HL-60 (cell line): ENCODE data around the gene ERGIC1.

Source experiments
- DNase-seq, 2 experiments: peaks; one replicate each; pipeline ENCODE4 v3.0.0-alpha.2; 2010 to 2020; ENCODE audit warnings: low read depth in 1 of 2, low spot score in 1 of 2
- H3K27ac ChIP-seq: fragments of 250-450 bp; sonication (Bioruptor Pico); replicated peaks from 2 replicates; pipeline ENCODE4 v1.5.1; 2020; ENCODE audit warnings: mild to moderate bottlenecking, moderate library complexity
- H3K27me3 ChIP-seq: fragments of 250-450 bp; sonication (Bioruptor Pico); 2 replicates; pipeline ENCODE4 v1.5.1; 2021; ENCODE audit warnings: mild to moderate bottlenecking, moderate library complexity; ENCODE audit not compliant: insufficient read depth, poor library complexity, severe bottlenecking
- H3K4me3 ChIP-seq: replicated peaks from 2 replicates; pipeline ENCODE4 v1.5.1; 2011; ENCODE audit warnings: mild to moderate bottlenecking, control low read depth, low read length; ENCODE audit not compliant: insufficient read depth
- CTCF ChIP-seq: IDR thresholded peaks from one replicate; pipeline ENCODE4 v1.5.1; 2011; ENCODE audit warnings: low read length, control low read depth, inconsistent platforms; ENCODE audit not compliant: insufficient read depth
- GABPA ChIP-seq: IDR thresholded peaks from 2 replicates; pipeline ENCODE4 v1.6.1; 2012; ENCODE audit warnings: low read depth
- POLR2AphosphoS5 ChIP-seq: IDR thresholded peaks from 2 replicates; pipeline ENCODE4 v1.6.1; 2012; ENCODE audit warnings: low read depth
- SPI1 ChIP-seq: IDR thresholded peaks from 2 replicates; pipeline ENCODE4 v1.6.1; 2012; ENCODE audit warnings: low read depth, mild to moderate bottlenecking, borderline replicate concordance
- TF ChIP-seq, protein P1 (sequence below): IDR thresholded peaks from 2 replicates; pipeline ENCODE4 v1.6.1; 2012; ENCODE audit warnings: low read depth; ENCODE audit not compliant: insufficient replicate concordance

The ERGIC1 gene

DNA sequence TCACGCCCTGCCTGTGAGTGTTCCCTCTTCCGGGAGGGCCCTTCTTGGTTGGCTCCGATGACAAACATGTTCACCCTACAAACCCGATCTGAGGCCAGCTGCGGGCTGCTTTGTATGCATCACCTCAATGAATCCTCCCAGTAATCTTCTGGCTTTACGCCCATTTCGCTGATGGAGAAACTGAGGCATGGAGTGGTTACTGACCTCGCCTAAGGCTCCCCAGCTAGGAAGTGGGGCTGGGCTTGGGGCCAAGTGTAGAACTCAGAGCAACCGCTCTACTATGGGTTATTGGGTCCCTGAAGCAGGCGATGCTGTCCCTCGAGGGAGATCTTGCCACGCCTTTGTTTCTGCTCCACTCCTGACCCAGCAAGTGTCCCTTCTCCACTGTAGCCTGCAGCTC lies 86.9 kb downstream of the ERGIC1 start:
- Histone ChIP-seq H3K27ac (no peak overlapping the region), H3K4me3 (no peak overlapping the region), H3K27me3 (no peaks in the 10 kb centered on the region)
- no peak for TF ChIP-seq CTCF
- TF ChIP-seq, protein P1, sequence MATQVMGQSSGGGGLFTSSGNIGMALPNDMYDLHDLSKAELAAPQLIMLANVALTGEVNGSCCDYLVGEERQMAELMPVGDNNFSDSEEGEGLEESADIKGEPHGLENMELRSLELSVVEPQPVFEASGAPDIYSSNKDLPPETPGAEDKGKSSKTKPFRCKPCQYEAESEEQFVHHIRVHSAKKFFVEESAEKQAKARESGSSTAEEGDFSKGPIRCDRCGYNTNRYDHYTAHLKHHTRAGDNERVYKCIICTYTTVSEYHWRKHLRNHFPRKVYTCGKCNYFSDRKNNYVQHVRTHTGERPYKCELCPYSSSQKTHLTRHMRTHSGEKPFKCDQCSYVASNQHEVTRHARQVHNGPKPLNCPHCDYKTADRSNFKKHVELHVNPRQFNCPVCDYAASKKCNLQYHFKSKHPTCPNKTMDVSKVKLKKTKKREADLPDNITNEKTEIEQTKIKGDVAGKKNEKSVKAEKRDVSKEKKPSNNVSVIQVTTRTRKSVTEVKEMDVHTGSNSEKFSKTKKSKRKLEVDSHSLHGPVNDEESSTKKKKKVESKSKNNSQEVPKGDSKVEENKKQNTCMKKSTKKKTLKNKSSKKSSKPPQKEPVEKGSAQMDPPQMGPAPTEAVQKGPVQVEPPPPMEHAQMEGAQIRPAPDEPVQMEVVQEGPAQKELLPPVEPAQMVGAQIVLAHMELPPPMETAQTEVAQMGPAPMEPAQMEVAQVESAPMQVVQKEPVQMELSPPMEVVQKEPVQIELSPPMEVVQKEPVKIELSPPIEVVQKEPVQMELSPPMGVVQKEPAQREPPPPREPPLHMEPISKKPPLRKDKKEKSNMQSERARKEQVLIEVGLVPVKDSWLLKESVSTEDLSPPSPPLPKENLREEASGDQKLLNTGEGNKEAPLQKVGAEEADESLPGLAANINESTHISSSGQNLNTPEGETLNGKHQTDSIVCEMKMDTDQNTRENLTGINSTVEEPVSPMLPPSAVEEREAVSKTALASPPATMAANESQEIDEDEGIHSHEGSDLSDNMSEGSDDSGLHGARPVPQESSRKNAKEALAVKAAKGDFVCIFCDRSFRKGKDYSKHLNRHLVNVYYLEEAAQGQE: no peak
- no peak for TF ChIP-seq SPI1
- TF ChIP-seq GABPA: no peak
- no peak for TF ChIP-seq POLR2AphosphoS5
- DNase-seq: no peak

GRCh38 chr5:172921906-172922305 lies 87.9 kb downstream of the ERGIC1 start:
- no peak for TF ChIP-seq CTCF
- TF ChIP-seq, protein P1: no peak
- TF ChIP-seq GABPA: no peak
- no peak for TF ChIP-seq POLR2AphosphoS5
- no peak for TF ChIP-seq SPI1
- no peak for DNase-seq
- Histone ChIP-seq H3K4me3 (no peak overlapping the region), H3K27me3 (no peaks in the 10 kb centered on the region), H3K27ac (no peak overlapping the region)

GRCh38 chr5:172923539-172923938 lies 89.5 kb downstream of the ERGIC1 start:
- H3K27ac ChIP-seq: no peak overlapping the region
- no peak for DNase-seq

More at GRCh38 chr5:172923539-172923938, 89.5 kb downstream of the ERGIC1 start:
- no peak overlapping the region for H3K4me3 ChIP-seq
- H3K27me3 ChIP-seq: no peaks in the 10 kb centered on the region
- TF ChIP-seq, protein P1: no peak
- TF ChIP-seq GABPA (no peak), CTCF (no peak), POLR2AphosphoS5 (no peak), SPI1 (no peak)
